Measurements from ENCODE around the gene ZNF469.

GRCh38 chr16:88368994-88369393 is 13.8 kb upstream of the ZNF469 start:
- TF ChIP-seq CTCF (IDR thresholded peaks at IDR 0.05) (no peak), POLR2A (IDR thresholded peaks at IDR 0.05) (no peak)

All from lower leg skin (tissue), 3 donors.